Measurements from ENCODE around the gene CTTNBP2NL.
"Not testable (repeated sequence)": the region's sequence is repeated elsewhere in the genome, so short reads cannot be mapped to it uniquely, and the experiment has no call there.

The CTTNBP2NL gene

DNA sequence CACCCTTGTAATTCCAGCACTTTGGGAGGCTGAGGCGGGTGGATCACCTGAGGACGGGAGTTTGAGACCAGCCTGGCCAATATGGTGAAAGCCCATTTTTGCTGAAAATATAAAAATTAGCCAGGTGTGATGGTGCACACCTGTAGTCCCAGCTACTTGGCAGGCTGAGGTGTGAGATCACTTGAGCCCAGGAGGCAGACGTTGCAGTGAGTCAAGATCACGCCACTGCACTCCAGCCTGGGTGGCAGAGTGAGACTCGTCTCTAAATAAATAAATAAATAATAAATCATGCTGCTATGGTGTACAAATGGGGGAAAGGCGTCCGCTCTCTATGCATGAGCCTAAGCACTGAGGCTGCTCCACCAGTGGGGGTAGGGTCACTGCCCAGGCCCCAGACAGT lies 74.3 kb downstream of the CTTNBP2NL start:
- DNase-seq = not testable (repeated sequence)

- DNase-seq = peak; percentile 49 to 56
Measured at GRCh38 chr1:112470966-112471365, 75.0 kb downstream of the CTTNBP2NL start.

DNA sequence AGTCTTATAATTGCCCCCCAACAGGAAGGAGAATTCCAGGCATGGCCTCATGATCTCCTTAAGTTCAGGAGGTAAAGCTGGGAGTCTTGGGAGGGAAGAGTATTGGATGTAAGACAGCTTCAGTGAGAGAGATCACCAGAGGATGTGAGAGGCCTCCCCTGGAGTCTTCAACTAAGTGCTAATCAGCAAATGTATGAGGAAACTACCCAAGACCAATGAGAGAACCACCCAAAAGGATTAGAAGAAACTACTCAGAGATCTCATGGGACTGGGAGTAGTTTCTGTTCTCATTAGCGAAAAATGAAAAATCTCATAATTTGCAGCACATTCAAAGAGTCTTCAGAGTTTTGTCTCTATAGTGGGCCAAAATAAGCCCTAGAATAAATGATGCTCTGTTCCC lies 76.1 kb downstream of the CTTNBP2NL start:
- no peak for DNase-seq

DNA sequence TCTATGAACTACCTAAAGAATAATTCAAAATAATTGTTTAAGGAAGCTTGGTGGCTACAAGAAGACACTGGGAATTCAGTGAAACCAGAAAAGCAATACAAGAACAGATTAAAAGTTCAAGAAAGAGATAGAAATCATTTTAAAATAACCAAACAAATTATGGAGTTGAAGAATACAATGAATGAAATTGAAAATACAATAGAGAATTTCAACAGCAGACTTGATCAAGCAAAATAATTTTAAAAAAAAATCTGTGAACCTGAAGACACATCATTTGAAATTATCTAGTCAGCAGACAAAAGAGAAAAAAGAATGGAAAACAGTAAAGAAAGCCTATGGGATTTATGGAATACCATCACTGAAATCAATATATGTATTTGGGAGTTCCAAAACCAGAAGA lies 81.5 kb downstream of the CTTNBP2NL start:
- no peak for DNase-seq

GRCh38 chr1:112478314-112478713 lies 82.3 kb downstream of the CTTNBP2NL start:
- DNase-seq = no peak

DNA sequence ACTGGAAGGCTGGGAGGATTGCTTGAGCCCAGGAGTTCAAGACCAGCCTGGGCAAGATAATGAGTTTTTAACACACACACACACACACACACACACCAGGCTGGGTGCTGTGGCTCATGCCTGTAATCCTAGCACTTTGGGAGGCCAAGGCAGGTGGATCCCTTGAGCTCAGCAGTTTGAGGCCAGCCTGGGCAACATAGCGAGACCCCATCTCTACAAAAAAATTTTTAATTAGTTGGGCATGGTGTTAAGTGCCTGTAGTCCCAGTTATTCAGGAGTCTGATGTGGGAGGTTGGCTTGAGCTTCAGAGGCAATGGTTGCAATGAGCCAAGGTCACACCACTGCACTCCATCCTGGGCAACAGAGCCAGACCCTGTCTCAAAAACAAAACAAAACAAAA lies 90.0 kb downstream of the CTTNBP2NL start:
- DNase-seq = not testable (repeated sequence)

- DNase-seq = not testable (repeated sequence)
Measured at GRCh38 chr1:112487686-112488085, 91.7 kb downstream of the CTTNBP2NL start.

- no peak for DNase-seq
Measured at GRCh38 chr1:112488141-112488540, 92.1 kb downstream of the CTTNBP2NL start.

GRCh38 chr1:112492076-112492475 lies 96.1 kb downstream of the CTTNBP2NL start:
- DNase-seq = peak in 1 of 2 donors; percentile 16

DNA sequence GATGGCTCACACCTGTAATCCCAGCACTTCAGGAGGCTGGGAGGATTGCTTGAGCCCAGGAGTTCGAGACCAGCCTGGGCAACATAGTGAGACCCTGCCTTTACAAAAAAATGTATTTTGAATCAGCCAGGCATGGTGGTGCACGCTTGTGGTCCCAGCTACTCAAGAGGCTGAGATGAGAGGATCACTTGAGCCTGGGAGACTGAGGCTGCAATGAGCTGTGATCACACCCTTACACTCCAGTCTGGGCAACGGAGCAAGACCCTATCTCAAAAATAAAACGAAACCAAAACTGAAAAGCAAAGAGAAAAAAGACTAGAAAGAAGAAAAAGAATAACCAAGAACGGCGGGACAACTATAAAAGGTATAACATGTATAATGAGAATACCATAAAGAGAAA lies 97.3 kb downstream of the CTTNBP2NL start:
- no peak for DNase-seq

GRCh38 chr1:112496290-112496689 lies 100.3 kb downstream of the CTTNBP2NL start:
- no peak for DNase-seq

DNA sequence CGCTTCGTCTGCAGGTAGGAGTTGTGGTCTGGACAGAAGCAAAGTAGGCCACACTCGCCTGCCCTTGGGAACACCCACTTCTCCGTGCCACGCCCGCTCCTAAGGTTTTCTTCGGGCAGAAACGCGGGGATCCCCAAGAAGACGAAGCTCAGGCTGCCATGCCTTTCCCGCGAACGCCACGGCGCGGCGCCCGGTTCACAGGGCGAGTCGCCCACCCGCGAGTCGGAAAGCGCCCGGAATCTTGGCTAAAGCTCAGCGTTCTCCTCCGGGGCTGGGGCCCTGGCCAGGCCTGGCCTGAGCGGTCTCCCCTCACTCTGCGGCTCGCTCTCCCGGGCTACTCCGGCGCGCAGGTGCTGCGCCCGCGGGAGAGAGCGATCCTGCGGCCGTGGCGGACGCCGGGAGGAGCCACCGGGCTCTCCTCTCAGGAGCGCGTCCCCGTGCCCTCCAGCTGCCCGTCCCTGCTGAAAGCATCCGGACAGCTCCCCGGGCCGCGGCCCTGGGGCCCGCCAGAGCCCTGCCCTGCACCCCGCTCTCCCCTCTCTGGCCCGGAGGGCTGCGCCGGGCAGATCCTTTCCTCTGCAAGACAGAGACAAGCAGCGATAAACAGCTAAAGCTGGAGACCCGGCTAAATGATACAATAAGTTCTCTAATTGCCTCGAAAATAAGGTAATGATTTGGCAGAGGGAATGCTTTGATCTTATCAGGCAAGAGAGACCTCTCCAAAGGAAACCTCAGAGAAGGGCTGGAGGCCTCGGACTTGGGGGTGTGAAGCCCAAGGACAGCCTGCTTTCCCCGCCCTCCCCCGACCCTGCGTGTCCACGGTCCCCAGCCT lies 106.0 kb downstream of the CTTNBP2NL start:
- peak; percentile 46 to 72 for DNase-seq

- no peak for DNase-seq
Measured at GRCh38 chr1:112502826-112503225, 106.8 kb downstream of the CTTNBP2NL start.

DNA sequence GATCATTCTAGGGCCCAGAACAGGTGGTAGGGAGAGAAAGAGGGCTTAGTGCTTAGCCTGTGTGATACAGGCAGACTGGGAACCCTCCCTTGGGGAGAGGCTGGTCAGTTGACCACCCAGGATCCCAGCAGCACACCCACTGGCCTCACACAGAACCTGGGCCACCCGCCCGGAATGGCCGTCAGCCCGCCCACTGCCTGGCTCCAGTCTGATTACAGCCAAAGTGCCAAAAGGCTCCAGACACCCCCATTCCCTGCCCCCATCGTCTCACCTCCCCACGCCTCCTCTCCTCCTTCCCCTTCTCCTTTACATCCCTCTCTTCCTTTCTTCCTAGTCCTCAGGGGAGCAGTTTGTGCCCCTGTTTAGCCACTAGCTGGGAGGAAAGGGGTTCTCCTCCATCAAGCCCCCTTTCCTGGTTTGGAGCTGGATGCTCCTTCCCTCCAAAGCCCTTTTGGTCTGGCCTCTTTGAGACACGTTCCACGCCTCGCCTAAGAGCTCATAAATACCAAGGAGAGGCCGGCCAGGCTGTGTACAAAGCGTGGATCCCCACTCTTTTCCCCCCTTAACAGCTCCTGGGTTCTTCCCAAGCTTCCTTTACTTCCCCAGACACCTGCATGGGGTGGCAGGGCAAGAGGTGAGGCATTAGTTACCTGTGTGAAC lies 108.1 kb downstream of the CTTNBP2NL start:
- no peak for DNase-seq

- no peak for DNase-seq
Measured at GRCh38 chr1:112504661-112505399, 108.8 kb downstream of the CTTNBP2NL start.

GRCh38 chr1:112505400-112505785 lies 109.4 kb downstream of the CTTNBP2NL start:
- no peak for DNase-seq

DNA sequence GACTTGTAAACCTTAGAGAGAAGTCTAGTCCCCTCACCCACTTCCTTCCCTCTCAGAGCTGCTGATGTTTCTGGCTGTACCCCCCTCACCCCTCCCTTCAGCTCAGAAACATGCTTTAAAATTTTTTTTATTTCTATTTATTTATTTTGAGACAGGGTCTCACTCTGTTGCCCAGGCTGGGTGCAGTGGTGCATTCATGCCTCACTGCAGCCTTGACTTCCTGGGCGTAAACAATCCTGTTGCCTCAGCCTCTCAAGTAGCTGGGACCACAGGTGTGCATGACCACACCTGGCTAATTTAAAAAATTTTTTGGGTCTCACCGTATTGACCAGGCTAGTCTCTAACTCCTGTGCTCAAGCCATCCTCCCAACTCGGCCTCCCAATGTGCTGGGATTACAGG lies 109.9 kb downstream of the CTTNBP2NL start:
- DNase-seq = no peak

GRCh38 chr1:112506306-112506705 lies 110.3 kb downstream of the CTTNBP2NL start:
- no peak for DNase-seq

DNA sequence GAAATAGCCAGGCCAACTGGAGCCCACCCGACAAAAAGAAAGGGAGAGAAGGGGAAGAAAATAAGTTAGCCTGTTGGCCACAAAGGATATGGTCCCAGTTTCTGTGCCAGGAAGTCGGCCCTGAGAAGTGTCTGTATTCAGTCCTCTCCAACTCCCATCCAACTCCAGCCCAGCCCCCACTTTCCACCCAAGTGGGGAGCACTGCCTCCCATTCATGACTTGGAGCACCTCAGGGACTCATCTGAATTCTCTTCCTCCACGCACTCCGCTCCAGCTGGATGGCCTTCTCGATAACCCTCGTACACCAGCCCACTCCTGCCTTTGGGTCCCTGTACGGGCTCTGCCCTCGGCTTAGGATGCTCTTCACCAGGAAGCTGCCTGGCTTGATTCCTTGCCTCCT lies 110.7 kb downstream of the CTTNBP2NL start:
- DNase-seq = no peak

DNA sequence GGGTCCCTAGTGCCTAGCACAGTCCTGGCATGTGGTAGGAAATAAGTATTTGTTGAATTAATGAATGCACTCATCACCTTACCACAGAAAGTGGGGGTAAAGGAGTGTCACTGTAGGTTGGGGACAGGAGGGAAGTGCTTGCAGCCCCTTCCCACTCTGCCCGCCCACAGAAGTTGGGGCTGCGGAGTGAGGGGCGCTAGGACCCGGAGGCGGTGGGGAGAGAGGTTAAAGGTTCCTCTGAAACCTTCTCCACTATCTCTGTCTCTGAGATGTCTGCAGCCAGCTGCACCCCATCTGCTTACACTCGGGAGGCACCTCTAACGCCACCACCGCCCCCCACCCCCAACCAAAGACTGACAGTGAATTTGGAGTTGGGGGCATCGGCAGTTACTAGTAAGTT lies 111.3 kb downstream of the CTTNBP2NL start:
- DNase-seq = no peak

DNA sequence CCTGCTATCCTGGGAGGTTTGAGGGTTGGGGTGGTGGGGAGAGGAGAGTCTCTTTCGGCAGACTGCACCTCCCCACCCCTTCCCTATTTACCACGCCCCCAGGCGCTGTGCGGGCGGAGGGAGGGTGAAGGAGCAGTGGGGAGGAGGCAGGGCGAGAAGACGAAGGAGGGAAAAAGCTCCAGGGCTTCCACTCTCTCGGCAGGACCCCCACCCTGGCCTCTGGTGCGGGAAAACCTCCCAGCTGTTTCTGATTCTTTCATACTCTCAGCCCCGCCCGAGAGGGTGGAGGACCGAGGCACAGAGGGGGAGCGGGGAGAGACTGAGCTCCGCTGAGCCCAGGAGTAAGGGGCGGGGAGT lies 111.9 kb downstream of the CTTNBP2NL start:
- DNase-seq = peak in 1 of 2 donors; percentile 14

DNA sequence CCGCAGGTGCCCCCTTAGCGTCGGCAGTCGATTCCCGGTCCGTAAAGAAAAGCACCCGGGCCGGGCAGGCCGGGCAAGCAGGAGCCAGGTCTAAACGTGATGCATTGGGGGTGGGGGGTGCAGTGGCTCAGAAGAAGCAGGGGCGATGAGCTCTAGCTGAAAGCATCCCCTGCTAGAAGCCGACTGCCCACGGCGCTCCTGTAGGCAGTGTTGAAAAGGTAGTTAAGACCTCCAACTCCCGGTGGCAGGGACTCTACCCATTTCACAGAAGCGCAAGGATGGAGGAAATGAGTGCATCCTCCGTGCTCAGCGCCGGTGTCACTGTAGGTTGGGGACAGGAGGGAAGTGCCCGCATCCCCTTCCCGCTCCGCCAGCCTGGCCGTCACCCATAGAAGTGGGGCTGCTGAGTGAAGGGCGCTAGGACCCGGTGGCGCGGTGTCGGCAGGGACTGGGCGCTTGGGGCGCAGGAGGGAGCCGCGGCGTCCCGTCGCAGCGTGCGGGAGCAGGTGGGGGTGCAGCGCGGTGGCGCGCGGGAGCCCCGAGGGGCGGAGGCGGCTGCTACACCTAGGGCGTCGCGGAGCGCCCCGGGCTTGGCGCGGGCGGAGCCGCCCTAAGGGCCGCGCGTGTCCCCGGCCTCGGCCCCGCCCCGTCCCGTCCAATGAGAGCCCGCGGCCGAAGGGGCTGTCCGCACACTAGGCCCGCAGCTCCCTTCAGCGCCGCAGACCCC lies 112.4 kb downstream of the CTTNBP2NL start, which contains the start of gene WNT2B:
TSS of gene WNT2B (plus strand) at position 688 of the 727 bp plus-strand sequence. CDS start 298 bp downstream, outside the sequence.
- DNase-seq = no peak
